SH-SY5Y (cell line): ENCODE results near the gene PC.

Experiments
- GATA2 ChIP-seq: IDR thresholded peaks from 2 replicates; pipeline ENCODE4 v1.6.1; 2011; ENCODE audit warnings: mild to moderate bottlenecking, low read depth, low read length
- GATA3 ChIP-seq: IDR thresholded peaks from 2 replicates; pipeline ENCODE4 v1.6.1; 2011; ENCODE audit warnings: low read depth, mild to moderate bottlenecking, low read length, moderate library complexity

GRCh38 chr11:66966351-66966750 is 8.2 kb upstream of the PC start:
- TF ChIP-seq GATA3 (no peak), GATA2 (no peak)
